HG03558 (cell line): ENCODE data around the gene DLGAP1.
"Not testable (repeated sequence)": the region's sequence is repeated elsewhere in the genome, so short reads cannot be mapped to it uniquely, and the experiment has no call there.

ENCODE experiments used
- ATAC-seq: cut with Tn5 transposase; IDR thresholded peaks from one replicate; pipeline ENCODE4 v1.9.1; 2021; ENCODE audit warnings: moderate number of reproducible peaks; ENCODE audit not compliant: unreplicated experiment; ENCODE audit errors: extremely low read depth

The DLGAP1 gene

DNA sequence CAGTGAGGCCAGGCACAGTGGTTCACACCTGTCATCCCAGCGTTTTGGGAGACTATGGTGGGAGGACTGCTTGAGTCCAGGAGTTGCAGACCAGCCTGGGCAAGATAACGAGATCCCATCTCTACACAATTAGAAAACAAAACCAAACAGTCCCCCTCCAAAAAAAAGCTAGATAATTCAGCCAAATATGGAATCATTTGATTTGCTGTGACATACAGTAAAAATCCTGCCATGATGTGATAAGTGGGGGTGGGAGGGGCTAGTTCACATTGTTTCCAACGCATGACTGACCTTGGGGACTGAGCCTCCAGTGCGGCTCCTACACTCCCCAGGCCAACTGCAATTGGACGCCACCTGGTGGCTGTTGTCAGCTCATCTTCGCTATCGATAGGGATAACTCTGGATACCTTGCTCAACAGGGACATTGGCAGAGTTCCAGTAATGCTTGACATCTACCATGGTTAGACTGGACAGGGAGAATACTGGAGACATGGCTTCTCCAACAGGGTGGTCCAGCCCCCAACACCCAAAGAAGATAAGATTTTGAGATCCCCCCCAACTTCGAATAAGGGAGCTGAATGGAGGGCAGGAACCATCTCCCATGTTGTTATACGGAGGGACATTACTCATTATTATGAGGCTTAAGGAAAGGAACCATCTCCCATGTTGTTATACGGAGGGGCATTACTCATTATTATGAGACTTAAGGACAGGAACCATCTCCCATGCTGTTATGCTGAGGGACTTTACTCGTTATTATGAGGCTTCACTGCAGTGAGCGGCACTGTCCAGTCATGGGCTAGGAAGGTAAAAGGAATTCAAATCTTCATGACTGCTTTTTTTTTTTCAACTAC, 869.2 kb downstream of the DLGAP1 start:
- ATAC-seq, result no peak

DNA sequence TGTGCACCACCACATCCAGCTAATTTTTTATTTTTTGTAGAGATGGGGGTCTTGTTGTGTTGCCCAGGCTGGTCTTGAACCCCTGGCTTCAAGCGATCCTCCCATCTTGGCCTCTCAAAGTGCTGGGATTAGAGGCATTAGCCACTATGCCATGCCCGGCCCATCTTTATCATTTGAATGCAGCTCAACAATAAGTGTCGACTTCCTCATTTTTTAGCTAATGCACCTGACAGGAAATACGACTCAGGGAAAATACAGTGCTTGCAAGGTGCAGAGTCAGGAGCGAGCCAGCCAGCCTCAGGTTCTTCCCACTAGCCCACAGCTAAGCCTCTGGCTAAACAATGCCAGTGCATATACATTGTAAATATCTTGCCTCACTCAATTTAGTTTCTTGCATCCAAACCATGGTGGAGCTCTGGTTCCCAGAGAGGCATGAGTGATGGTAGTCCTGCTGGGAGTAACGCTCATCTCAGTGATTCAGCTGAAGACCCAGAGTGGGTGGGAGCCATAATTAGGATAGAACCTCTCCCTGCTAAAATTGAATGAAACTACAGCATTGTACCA, 870.1 kb downstream of the DLGAP1 start:
- no peak for ATAC-seq

DNA sequence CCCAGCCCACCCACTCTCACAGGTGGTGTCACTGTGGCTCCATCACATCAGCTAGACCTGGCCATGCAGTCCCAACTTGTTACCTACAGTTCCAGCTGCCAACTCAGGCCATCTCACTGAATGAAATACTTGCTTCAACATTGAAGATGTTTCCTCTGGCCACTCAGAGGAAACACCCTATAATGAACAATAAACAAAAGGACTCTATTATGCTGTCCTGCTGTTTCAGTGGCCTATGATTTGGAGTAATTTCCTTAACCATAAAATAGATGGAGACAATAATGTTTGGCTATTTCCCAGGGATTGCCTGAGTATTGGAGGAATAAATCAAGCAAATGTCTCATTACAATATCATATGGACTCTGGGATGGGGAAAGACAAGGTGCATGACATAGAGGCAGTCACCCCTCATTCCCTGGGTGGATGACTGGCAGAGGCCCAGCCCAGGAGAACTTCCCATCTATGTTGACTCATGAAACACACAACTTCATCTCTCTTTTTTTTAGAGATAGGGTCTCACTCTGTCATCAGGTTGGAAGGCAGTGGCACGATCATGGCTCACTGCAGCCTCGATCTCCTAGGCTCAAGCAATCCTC, 870.7 kb downstream of the DLGAP1 start:
- no peak for ATAC-seq

DNA sequence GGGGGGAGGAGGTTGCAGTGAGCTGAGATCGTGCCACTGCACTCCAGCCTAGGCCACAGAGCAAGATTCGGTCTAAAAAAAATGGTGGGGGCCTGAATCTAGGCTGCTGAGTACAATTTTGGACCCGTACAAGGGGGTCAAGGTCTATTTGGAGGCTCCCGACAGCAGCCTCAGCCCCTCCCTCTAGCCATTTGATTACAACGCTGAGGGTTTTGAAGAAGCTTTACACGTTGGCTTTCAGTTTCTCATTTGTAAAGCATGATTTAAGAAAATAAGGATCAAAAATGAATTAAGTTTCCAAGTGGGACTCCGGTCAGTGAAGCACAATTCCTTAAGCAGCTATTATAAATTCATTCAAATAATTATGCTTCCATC, 871.2 kb downstream of the DLGAP1 start:
- ATAC-seq, result no peak

DNA sequence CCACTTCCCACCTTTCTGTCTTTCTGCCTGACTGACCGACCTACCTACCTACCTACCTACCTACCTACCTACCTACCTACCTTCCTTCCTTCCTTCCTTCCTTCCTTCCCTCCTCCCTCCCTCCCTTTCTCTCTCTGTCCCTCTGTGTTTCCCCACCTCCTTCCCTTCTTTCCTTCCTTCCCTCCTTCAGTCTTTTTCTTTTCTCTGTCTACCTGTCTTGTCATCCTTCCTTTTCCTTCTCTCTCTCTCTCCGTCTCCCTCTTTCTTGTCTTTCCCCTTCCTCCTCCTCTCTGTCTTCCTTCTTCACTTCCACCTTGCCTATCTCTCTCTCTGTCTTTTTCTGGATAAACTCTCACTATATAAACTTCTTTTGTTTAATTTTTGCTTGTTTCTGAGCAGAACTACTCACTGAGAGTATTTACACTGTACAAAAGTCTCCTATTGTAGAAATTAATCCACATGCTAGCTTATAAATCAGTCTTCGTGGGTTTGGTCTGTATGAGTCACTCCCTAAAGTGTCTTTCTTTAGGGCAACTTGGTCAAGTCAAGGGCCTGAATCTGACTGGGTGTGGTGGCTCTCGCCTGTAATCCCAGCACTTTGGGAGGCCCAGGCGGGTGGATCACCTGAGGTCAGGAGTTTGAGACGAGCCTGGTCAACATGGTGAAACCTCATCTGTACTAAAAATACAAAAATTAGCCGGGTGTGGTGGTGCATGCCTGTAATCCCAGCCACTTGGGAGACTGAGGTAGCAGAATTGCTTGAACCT, 871.8 kb downstream of the DLGAP1 start:
- not testable (repeated sequence) for ATAC-seq

DNA sequence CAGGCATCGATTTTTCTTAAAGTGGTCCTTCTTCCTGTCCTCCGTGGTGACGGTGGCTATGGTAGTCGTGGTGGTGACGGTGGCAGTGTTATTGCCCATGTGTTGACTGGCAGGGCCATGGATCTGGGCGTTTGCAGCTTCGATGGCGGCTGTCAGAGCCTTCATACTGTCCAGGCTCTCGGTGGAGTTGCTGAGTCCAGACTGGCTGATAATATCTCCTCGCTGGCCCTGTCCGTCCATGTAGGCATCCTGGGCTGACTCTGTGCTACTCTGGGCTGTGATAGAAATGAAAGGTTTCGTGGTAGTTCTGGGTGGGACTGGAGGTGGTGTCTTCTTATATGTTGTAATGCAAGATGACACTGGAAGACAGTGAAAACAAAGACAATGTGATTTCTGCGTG, 873.2 kb downstream of the DLGAP1 start:
- no peak for ATAC-seq

DNA sequence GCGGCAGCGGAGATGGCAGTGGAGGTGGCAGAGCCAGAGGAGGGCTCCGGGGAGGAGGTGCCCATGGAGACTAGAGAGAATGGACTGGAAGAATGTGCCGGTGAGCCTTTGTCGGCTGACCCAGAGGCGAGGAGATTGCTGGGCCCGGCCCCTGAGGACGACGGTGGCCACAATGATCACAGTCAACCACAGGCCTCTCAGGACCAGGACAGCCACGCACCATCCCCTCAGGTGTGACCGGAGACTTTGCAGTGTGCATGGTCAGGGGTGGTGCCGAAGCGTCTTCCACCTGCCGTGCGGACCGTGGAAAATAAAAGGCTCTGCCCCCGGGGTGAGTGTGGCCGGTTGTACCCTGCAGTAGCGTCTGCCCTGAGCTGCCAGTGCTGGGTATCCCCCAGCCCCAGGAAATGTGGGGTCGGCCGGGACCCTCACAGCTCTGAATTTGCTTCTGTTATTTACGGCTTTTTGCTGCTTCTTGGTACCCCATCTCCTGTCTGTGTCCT, 874.5 kb downstream of the DLGAP1 start:
- not testable (repeated sequence) for ATAC-seq

DNA sequence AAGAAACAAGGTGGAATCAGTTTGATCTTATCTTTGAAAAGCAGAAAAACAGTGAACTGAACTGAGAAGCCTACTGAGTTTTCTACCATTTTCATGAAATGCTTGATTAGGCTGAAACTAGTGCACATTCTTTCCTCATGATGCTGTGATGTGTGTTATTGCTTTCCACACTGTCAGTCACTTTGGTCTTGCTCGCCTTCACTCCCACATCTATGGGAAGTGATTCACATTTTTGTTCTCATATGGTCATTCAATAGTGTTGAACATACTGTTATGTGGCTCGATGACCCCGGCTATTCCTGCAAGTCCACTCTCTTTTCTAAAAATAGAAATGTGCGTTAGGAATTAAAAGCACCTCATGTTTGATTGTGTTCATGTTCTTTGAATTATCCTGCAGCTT, 875.4 kb downstream of the DLGAP1 start:
- ATAC-seq, result no peak

DNA sequence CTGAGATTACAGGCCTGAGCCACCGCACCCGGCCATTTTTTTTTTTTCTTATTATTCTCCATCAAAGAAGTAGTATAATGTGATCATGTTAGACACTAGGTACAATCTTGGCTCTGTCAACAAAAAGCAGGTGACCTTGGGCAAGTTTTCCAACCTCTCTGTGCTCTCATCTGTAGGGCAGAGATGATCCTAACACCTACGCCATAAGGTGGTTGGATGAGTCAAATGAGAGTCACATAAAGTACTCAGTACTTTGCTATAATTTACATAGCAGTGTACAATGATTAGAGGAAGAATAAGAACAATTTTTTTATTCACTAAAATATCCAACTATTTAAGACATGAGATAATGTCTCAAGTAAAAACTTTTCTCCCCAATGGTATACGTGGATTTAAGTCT, 876.5 kb downstream of the DLGAP1 start:
- ATAC-seq, result no peak

DNA sequence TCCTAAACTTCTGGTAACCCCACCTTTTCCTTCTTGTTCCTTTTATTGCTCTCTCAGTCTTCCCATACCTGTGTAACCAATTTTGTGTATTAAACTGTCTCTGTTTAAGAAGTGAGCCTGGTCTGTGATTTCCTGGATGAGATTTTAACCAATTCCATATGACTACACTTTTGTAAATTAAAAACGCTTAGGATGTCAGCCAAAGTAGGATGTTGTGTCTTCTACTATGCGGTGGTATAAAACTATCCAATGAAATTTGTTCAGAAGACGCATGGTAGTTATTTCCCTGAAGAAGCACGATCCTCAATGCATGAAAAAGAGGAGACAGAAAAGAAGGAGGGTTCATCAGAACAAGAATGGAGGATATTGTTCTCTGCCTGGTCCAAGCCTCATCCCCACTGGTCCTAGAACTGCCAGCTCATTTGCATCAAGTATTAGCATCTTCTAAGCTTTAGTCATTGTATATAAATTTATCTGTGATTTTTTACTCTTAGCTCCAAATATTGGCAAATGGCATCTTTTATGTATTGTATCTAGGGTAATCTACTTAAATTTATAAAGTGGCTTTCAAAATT, 877.7 kb downstream of the DLGAP1 start:
- ATAC-seq, result no peak

DNA sequence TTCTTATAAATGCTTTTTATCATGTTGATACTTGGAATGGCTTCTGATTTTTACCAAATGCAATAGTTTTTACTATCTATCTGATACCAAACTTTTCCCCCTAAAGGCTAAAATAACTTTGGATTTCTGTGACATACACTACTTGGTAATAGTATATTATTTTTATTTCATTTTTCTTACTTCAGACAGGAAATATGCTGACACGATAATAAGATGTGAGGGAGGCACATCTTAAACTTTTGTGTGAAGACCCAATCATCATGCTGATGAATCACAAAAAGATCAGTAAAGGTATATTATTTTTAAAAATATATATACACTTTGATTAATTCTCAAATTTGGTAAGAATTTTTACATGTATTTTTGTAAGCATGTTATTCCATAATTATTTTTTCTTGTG, 882.3 kb downstream of the DLGAP1 start:
- ATAC-seq, result no peak

DNA sequence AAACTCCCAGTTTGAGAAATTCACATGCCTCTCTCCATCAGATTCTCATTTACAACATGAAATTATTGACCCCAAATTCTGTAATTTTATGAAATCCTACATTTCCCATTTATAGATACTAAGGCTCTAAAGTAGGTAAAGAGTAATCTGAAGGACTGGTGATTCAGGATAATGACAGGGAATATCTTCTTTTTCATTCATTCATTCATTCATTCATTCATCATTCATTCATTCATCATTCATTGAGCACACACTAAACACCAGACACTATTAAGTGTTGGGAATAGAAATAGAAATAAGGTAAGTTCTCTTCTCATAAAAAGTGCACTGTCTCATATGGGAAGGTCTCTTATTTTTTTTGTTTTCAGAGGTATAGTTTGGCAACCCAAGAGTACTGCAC, 888.3 kb downstream of the DLGAP1 start:
- ATAC-seq, result no peak

DNA sequence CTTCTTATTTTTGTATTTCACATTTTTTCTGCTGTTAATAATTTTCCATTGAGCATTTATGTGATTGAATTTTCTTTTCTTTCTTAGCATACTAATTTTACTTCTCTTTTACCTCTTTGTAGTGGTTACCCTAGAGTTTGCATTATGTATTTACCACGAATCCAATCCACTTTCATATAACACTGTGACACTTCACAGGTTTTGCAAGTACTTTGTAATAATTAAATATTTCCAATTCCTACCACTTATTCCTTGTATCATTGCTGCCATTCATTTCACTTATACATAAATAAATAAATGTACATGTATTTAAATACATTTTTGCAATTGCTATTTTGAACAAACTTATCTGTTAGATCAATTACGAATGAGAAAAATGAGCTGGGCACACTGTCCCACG, 894.4 kb downstream of the DLGAP1 start:
- ATAC-seq, result no peak

DNA sequence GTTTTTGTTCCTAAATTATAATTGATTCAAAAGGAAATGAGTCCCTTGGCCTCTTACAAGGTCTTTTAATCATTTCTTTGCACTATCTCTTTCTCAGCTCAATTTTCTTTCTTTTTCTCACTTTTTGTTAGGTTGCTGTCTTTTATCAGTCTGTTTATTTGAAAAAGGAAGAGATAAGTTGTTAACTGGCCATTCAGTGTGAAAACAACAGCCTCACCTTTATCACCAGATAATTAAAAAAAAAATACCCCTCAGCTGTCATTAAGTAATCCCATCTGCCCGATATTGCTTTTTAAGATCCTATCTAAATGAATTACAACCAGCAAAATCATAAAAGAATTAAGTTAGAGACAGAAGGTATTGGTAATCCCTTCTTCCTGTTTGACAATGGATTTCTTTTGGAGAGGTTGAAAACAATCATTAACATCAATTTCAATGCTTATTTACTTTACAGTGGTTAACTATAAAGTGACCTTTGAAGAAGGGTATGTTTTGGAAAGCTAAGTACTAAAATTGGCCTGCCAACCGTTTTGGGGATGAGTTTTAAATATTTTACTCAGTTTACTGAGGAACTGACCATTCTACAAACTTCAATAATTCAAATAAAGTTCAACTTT, 900.2 kb downstream of the DLGAP1 start:
- no peak for ATAC-seq

DNA sequence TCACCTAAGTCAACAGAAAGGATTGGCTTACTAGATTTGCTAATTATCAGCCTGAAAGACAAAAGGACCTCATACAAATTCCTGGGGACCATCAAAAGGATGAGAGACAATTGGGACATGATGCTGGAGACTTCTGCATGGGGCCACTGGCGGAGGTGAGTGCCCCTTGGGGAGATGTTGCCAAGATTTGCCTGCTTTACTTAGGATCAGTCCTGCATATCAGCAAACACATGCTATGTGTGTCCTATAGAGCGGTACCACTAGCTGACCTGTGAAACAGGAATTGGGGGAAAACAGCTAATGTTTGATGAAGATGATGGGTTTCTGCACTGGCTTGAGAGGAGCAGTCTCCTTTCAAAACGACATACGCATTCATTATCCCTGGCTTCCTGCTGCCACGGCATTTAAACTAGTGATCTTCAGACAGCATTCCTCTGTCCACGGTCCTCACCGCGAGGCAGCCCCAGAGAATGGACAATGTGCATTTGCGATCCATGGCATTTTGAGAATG, 901.0 kb downstream of the DLGAP1 start:
- no peak for ATAC-seq

DNA sequence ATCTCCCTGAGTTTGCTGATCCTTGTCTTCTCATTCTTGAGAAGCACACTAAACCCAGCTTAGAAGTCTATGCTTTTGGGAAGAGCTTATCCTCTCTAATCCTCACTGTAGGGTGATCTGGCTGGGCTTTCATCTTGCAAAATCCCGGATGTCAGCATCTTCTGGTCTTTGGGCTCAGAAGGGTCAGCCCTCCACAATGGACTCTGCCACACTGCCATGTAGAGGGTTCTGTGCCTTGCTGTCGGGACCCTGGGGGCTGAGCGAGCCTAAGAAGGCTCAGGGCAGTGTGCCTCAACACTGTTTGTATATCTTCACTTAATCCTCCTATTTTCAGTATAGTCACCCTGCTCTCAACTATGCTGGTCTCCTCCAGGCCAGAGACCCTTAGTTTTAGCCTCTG, 902.8 kb downstream of the DLGAP1 start:
- ATAC-seq, result no peak

DNA sequence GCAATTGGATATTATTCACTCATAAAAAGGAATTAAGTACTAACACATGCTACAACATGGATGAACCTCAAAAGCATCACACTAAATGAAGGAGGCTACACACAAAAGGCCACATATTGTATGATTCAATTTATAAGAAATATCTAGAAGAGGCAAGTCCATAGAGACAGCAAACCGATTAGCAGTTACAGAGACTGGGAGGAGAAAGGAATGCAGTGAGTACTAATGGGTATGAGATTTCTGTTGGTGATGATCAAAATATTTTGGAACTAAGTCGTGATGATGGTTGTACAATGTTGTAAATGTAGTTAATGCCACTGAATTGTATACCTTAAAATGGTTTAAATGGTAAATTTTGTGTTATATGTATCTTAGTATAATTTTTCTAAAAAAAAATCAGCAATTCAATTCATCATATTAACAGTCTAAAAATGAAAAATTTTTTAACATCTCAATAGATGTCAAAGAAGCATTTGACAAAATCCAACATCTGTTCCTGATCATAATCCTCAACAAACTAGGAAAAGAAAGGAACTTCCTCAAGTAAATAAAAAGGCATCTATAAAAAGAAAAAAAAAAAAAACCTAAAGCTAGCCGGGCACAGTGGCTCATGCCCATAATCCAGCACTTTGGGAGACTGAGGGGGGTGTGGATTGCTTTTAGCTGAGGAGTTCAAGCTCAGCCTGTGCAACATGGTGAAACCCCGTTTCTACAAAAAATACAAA, 907.1 kb downstream of the DLGAP1 start:
- no peak for ATAC-seq

DNA sequence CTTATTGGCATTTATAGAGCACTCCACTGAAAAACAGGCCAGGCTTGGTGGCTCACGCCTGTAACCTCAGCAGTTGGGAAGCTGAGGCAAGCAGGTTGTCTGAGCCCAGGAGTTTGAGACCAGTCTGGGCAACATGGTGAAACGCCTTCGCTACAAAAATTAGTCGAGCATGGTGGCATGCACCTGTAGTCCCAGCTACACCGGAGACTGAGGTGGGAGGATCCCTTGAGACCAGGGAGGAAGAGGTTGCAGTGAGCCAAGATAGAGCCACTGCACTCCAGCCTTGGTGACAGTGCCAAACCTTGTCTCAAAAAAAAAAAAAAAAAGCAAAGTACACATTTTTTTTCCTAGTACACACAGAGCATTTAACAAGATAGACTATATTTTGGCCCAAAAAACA, 909.0 kb downstream of the DLGAP1 start:
- no peak for ATAC-seq

DNA sequence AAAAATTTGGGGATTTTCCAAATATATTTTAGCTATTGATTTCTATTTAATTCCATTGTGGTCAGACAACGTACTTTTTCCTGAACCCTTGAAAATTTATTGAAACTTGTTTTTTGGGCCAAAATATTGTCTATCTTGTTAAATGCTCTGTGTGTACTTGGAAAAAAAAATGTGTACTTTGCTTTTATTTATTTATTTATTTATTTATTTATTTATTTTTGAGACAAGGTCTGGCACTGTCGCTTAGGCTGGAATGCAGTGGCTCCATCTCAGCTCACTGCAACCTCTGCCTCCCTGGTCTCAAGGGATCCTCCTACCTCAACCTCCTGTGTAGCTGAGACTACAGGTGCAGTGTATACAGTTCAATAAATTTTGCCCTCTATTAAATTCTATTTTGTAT, 910.6 kb downstream of the DLGAP1 start:
- no peak for ATAC-seq
